Osteoblast (primary cell): Measurements from ENCODE around the gene MAPKAP1. TPM values are rescaled to one million over a fixed set of nuclear protein-coding genes. Genes with fewer than 3 reads are reported as not detected.

Experiments used
- DNase-seq: peaks from one replicate; pipeline ENCODE4 v3.0.0; 2011; ENCODE audit warnings: low spot score, mixed read lengths; ENCODE audit not compliant: insufficient read length; ENCODE audit errors: missing footprints
- H2AFZ ChIP-seq: 2 replicates; pipeline ENCODE4 v1.6.0; 2011; ENCODE audit warnings: mild to moderate bottlenecking, low read length
- H3K27ac ChIP-seq: 2 replicates; pipeline ENCODE4 v1.5.1; 2011; ENCODE audit warnings: mild to moderate bottlenecking, low read depth, low read length, moderate library complexity
- H3K27me3 ChIP-seq: 2 replicates; pipeline ENCODE4 v1.6.0; 2012; ENCODE audit warnings: mild to moderate bottlenecking, control low read depth, inconsistent platforms, low read length, moderate library complexity; ENCODE audit not compliant: insufficient read depth
- H3K36me3 ChIP-seq: 2 replicates; pipeline ENCODE4 v1.5.1; 2011; ENCODE audit warnings: mild to moderate bottlenecking, low read length, control low read depth, moderate library complexity; ENCODE audit not compliant: insufficient read depth
- H3K4me1 ChIP-seq: 2 replicates; pipeline ENCODE4 v1.5.1; 2011; ENCODE audit warnings: mild to moderate bottlenecking, low read length, control low read depth, moderate library complexity; ENCODE audit not compliant: insufficient read depth
- H3K4me2 ChIP-seq: 2 replicates; pipeline ENCODE4 v1.6.0; 2011; ENCODE audit warnings: mild to moderate bottlenecking, low read length; ENCODE audit not compliant: insufficient read depth
- H3K4me3 ChIP-seq: fragments of 200-600 bp; sonication (generic); 3 replicates; pipeline ENCODE4 v1.5.1; 2012; ENCODE audit warnings: mild to moderate bottlenecking, low read length, inconsistent platforms; ENCODE audit not compliant: insufficient read depth
- H3K79me2 ChIP-seq: 2 replicates; pipeline ENCODE4 v1.6.0; 2012; ENCODE audit warnings: mild to moderate bottlenecking, low read length, control low read depth, inconsistent platforms; ENCODE audit not compliant: insufficient read depth
- H3K9me3 ChIP-seq: 2 replicates; pipeline ENCODE4 v1.5.1; 2011; ENCODE audit warnings: low read depth, low read length, control low read depth
- H4K20me1 ChIP-seq: 2 replicates; pipeline ENCODE4 v1.6.0; 2012; ENCODE audit warnings: mild to moderate bottlenecking, low read length, control low read depth; ENCODE audit not compliant: insufficient read depth
- total RNA-seq: library from RNA; depleted of rRNA; stranded (reverse); fragments of >200 nt; gene quantifications from 2 replicates; pipeline ENCODE4 v1.2.3, GENCODE V29; 2012
- TF ChIP-seq, protein P1 (sequence below): IDR thresholded peaks from 2 replicates; pipeline ENCODE4 v1.5.1; 2011; ENCODE audit warnings: mild to moderate bottlenecking, low read depth, low read length, moderate library complexity; ENCODE audit errors: extremely low read depth

The MAPKAP1 gene
- total RNA-seq: 72.4 and 75.4 TPM in 2 replicates

DNA sequence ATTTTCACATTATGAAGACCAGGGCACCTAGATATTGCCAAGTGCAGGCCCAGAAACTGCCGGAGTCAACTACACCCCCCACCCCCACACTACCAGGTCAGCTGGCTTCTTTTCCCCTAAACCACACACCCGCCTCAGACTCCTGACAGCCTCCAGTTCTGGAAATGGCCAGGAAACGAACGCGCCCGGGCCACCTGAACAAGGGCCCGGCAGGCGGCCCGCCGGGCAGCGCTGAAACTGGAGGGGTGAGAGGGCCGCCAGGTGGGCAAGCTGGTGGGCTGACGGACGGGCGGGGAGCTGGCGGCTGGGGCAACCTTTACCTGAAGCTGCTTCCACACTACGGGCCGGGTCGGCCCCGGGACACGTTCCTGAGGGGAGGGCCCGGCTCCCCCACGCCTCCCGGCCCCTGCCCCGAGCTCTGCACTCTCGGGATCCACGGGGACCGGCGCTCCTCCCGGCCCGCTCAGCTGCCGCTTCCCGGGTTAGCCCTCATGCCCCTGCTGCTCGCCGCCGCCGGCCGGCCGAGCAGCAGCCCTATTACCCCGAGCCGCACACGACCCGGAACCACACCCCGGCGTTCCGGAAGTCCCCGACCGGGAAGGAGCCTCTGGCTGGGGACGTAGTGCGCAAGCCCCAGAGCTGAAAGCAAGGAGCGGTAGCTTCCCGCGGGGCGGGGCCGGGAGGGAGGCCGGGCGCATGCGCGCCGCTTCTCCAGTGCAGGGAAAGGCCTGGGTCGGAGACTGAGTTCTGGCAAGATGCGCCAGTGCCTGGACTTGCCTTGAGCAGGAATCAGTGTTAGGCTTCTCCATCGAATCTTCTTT lies at the start of gene MAPKAP1:
Gene MAPKAP1 (minus strand): TSS at position 558 of the 821 bp plus-strand sequence. CDS start 34,634 bp downstream, outside the sequence.
- DNase-seq: peak; percentile 99
- Histone ChIP-seq H3K36me3 (no peaks in the 10 kb centered on the region), H2AFZ (peak within 1 kb of the TSS; percentile 88), H3K27me3 (no peaks in the 10 kb centered on the region), H3K27ac (peak within 1 kb of the TSS; percentile 76), H4K20me1 (peaks cover 1% of the 10 kb centered on the region), H3K4me1 (peaks cover 13% of the 10 kb centered on the region), H3K9me3 (no peaks in the 10 kb centered on the region), H3K4me2 (peak within 1 kb of the TSS; percentile 95), H3K79me2 (peaks cover 51% of the 10 kb centered on the region), H3K4me3 (peak within 1 kb of the TSS; percentile 90)
- TF ChIP-seq, protein P1, sequence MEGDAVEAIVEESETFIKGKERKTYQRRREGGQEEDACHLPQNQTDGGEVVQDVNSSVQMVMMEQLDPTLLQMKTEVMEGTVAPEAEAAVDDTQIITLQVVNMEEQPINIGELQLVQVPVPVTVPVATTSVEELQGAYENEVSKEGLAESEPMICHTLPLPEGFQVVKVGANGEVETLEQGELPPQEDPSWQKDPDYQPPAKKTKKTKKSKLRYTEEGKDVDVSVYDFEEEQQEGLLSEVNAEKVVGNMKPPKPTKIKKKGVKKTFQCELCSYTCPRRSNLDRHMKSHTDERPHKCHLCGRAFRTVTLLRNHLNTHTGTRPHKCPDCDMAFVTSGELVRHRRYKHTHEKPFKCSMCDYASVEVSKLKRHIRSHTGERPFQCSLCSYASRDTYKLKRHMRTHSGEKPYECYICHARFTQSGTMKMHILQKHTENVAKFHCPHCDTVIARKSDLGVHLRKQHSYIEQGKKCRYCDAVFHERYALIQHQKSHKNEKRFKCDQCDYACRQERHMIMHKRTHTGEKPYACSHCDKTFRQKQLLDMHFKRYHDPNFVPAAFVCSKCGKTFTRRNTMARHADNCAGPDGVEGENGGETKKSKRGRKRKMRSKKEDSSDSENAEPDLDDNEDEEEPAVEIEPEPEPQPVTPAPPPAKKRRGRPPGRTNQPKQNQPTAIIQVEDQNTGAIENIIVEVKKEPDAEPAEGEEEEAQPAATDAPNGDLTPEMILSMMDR: no peak

DNA sequence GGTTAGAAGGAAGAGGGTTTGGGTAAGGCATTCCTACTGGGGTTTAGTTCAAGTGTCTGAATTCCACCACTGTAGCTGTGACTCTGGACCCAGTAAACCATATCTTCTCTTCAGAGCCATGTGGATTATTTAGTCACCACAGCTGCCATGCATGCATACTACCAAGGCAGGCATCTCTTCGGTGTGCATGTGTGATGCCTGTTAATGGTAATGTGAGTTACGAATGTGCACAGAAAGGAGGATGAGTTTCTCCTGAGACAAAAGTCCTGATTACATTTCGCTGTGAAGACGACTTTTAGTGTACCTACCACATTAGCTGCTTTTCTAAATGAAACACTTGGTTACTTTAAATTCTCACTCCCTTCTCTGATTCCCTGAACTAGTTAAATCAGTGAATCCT lies 49.5 kb upstream of the MAPKAP1 start:
- peaks cover 4% of the 10 kb centered on the region for H4K20me1 ChIP-seq

DNA sequence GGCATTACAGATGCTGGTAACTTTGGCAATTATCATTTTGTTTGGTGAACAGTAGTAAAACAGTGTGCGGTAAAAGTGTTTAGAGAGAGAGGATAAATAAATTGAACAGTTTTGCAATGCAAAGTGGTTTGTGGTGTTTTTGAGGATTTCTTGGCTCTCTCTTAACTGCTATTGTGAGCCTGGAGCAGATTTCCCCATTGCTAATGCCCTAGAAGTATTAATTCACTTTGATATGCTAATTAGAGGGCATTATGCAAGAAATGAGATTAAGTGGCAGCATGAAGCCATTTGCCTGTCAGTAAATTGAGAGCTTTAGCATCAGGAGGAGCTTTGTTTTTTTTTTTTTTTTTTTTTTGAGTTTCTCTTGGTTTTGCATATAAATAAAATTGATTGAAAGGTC lies 48.3 kb upstream of the MAPKAP1 start:
- Histone ChIP-seq H3K27me3 (no peaks in the 10 kb centered on the region), H3K9me3 (no peaks in the 10 kb centered on the region), H3K27ac (no peak overlapping the region), H2AFZ (no peak overlapping the region), H4K20me1 (peaks cover 4% of the 10 kb centered on the region), H3K4me3 (no peak overlapping the region), H3K79me2 (peaks cover 98% of the 10 kb centered on the region), H3K4me1 (peaks cover 20% of the 10 kb centered on the region), H3K36me3 (peaks cover 10% of the 10 kb centered on the region), H3K4me2 (no peak overlapping the region)
- DNase-seq: no peak
- TF ChIP-seq, protein P1: no peak

More for the DNA sequence above, 49.5 kb upstream of the MAPKAP1 start:
- peaks cover 10% of the 10 kb centered on the region for H3K36me3 ChIP-seq
- H3K4me1 ChIP-seq: peaks cover 19% of the 10 kb centered on the region
- no peaks in the 10 kb centered on the region for H3K27me3 ChIP-seq
- H3K4me3 ChIP-seq: no peak overlapping the region
- no peak overlapping the region for H3K27ac ChIP-seq
- H3K4me2 ChIP-seq: no peak overlapping the region
- H3K9me3 ChIP-seq: no peaks in the 10 kb centered on the region
- TF ChIP-seq, protein P1: no peak
- DNase-seq: no peak
- no peak overlapping the region for H2AFZ ChIP-seq
- peaks cover 98% of the 10 kb centered on the region for H3K79me2 ChIP-seq

DNA sequence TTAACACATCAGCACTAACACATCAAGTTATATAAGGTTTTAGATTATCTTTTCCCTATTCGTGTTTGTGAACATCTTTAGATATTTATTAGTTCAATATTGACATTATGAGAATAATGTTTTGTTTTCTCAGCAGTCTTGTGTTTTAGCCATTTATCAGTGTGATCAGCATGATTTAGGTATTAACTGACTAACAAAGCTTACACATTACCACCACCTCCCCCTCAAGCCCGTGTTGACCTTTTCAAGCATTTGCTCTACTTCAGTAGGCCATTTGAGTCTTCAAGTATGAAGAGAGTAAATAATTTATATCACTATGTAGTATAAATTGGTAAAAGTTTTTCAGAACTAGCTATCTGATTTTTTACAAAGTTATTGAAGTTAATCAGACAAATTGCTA lies 47.1 kb upstream of the MAPKAP1 start:
- TF ChIP-seq, protein P1: no peak
- no peaks in the 10 kb centered on the region for H3K9me3 ChIP-seq
- no peaks in the 10 kb centered on the region for H4K20me1 ChIP-seq
- peaks cover 98% of the 10 kb centered on the region for H3K79me2 ChIP-seq
- no peak for DNase-seq
- no peak overlapping the region for H3K4me2 ChIP-seq
- H3K4me1 ChIP-seq: peaks cover 26% of the 10 kb centered on the region
- H3K27ac ChIP-seq: no peak overlapping the region
- no peak overlapping the region for H3K4me3 ChIP-seq
- H3K27me3 ChIP-seq: no peaks in the 10 kb centered on the region
- H2AFZ ChIP-seq: no peak overlapping the region
- H3K36me3 ChIP-seq: peaks cover 10% of the 10 kb centered on the region
